HG03378 (cell line): ENCODE data around the gene COBLL1.

Experiments
- ATAC-seq: cut with Tn5 transposase; IDR thresholded peaks from one replicate; pipeline ENCODE4 v1.9.1; 2021; ENCODE audit warnings: mild to moderate bottlenecking, moderate library complexity; ENCODE audit not compliant: unreplicated experiment

COBLL1 gene

GRCh38 chr2:164642946-164643555 lies 198.6 kb downstream of the COBLL1 start:
- no peak for ATAC-seq

GRCh38 chr2:164642268-164642667 lies 199.4 kb downstream of the COBLL1 start:
- ATAC-seq, result no peak
